Aortic smooth muscle cell (primary cell): ENCODE results near the gene ERAL1. TPM values are rescaled to one million over a fixed set of nuclear protein-coding genes. Genes with fewer than 3 reads are reported as not detected.

Experiments used
- total RNA-seq: library from RNA; depleted of rRNA; stranded (reverse); fragments of >200 nt; gene quantifications from 2 replicates; pipeline ENCODE4 v1.2.3, GENCODE V29; 2014

The ERAL1 gene
- total RNA-seq, result 13.6 and 15.2 TPM in 2 replicates

DNA sequence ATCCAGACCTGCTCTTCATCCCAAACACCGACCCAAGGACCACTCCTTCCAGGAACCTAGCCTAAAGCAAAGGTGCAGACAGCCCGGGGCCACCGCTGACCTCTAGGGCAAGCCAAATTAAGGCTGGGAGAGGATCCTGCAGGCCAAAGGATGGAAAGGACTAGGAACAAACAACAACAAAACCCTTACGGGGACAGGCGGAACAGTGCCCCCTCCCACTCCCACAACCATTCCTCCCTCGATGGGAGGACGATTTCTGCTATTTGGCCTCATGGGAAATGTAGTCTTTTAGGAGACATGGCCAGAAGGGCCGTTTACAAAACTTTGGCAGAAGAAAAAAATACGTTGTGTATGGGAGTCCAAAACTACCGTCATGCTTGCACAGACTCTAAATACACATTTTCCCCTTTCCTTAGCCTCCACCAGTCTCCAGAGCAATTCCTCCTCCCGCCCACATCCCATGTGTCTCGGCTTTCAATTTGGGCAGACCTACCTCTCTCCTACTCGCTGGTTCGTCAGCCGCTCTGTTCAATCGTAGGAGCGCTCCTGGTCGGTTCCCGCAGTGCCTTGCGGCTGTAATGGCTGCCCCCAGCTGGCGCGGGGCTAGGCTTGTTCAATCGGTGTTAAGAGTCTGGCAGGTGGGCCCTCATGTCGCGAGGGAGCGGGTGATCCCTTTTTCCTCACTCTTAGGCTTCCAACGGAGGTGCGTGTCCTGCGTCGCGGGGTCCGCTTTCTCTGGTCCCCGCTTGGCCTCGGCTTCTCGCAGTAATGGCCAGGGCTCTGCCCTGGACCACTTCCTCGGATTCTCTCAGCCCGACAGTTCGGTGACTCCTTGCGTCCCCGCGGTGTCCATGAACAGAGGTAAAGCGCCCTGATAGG lies at the start of gene ERAL1:
Gene ERAL1 (plus strand): TSS at position 560 of the 879 bp plus-strand sequence. CDS start 19 bp downstream, at position 579.

GRCh38 chr17:28842282-28843012 lies 12.4 kb upstream of the ERAL1 start, which contains the start of gene FAM222B:
Gene FAM222B (minus strand): TSS chr17:28842790. CDS start chr17:28766667, 76,123 bp downstream.

DNA sequence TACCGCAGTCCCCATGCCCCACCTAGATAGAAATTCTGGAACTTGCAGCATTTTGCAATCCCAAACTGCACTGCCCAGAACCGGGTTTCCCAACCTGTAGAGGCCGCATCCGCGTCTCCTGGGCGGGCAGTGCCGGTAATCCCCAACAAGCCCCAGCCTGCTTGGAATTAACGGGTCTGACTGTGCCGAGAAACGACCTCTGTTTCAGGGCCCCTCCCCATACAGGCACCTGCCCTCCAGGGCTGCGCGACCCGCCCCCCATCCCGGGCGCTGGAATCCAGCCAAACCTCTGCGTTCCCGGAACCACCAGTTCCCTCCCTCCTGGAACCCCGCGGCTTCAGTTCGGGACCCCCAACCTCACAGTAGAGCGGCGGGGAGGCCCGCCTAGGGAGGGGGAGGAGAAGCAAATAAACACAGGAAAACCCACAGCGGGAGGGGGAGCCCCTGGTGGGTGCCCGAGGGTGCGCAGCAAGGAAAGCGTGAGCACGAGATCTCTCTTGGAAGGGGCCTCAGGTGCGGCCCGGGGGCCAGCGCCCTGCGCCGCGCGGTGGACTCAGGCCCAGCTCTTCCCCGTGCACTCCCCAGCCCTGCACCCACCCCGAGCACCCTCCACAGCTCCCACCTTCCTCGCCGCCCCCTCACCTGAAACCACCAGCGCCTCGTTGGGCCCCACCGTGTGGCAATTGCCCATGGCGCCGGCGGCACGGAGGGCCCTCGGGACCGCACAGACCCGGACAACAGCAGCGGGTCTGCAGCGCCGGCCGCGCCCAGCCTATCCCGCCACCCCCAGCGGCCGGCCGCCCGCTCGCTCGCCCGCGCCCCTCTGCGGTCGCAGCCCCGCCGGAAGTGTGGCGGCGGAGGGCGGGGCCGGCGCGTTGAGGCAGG lies 42.3 kb downstream of the ERAL1 start, which contains the start of gene FLOT2:
Gene FLOT2 (minus strand): TSS at position 850 of the 885 bp plus-strand sequence. CDS start 159 bp downstream, at position 691.

GRCh38 chr17:28902819-28903545 lies 48.2 kb downstream of the ERAL1 start, which contains the start of gene DHRS13:
Gene DHRS13 (minus strand): TSS chr17:28903079. CDS start chr17:28902944, 135 bp downstream.

Other genes with a start within 250 kb of the ERAL1 start
- 5.3 and 6.5 TPM in 2 replicates for gene RSKR, start 240.8 kb upstream of the ERAL1 start, total RNA-seq
- gene BLTP2, start 209.9 kb upstream of the ERAL1 start, total RNA-seq, result 182 and 257 TPM in 2 replicates
- gene SDF2, start 193.1 kb upstream of the ERAL1 start, total RNA-seq, result 69.3 and 88.0 TPM in 2 replicates
- 55.5 and 59.6 TPM in 2 replicates for gene SUPT6H, start 192.8 kb upstream of the ERAL1 start, total RNA-seq
- 1.1 and 2.0 TPM in 2 replicates for gene PROCA1, start 143.1 kb upstream of the ERAL1 start, total RNA-seq
- gene RAB34, start 137.1 kb upstream of the ERAL1 start, total RNA-seq, result 185 and 201 TPM in 2 replicates
- 906 and 915 TPM in 2 replicates for gene RPL23A, start 135.0 kb upstream of the ERAL1 start, total RNA-seq
- 3.7 and 5.7 TPM in 2 replicates for gene TLCD1, start 128.8 kb upstream of the ERAL1 start, total RNA-seq
- gene NEK8, start 126.2 kb upstream of the ERAL1 start, total RNA-seq, result 4.4 and 4.7 TPM in 2 replicates
- 18.1 and 23.9 TPM in 2 replicates for gene TRAF4, start 111.0 kb upstream of the ERAL1 start, total RNA-seq
- 2.4 and 2.8 TPM in 2 replicates for gene FAM222B, start 12.2 kb upstream of the ERAL1 start, total RNA-seq
- 39.9 and 43.3 TPM in 2 replicates for gene FLOT2, start 42.7 kb downstream of the ERAL1 start, total RNA-seq
- 1.2 and 2.4 TPM in 2 replicates for gene DHRS13, start 48.1 kb downstream of the ERAL1 start, total RNA-seq
- 10.3 and 10.4 TPM in 2 replicates for gene PHF12, start 96.5 kb downstream of the ERAL1 start, total RNA-seq
- not detected in 2 replicates for gene SEZ6, start 151.0 kb downstream of the ERAL1 start, total RNA-seq
- 2.7 and 2.8 TPM in 2 replicates for gene PIPOX, start 188.1 kb downstream of the ERAL1 start, total RNA-seq